GM10266 (cell line): Measurements from ENCODE around the gene ZNF319.

ENCODE experiments used
- DNase-seq: peaks from one replicate; pipeline ENCODE4 v3.0.0; 2012; ENCODE audit errors: extremely low spot score
- CTCF ChIP-seq: IDR thresholded peaks from 2 replicates; pipeline ENCODE4 v1.5.1; 2012; ENCODE audit warnings: mild to moderate bottlenecking, low read depth; ENCODE audit not compliant: control insufficient read depth, insufficient read depth; ENCODE audit errors: missing control alignments

The ZNF319 gene

DNA sequence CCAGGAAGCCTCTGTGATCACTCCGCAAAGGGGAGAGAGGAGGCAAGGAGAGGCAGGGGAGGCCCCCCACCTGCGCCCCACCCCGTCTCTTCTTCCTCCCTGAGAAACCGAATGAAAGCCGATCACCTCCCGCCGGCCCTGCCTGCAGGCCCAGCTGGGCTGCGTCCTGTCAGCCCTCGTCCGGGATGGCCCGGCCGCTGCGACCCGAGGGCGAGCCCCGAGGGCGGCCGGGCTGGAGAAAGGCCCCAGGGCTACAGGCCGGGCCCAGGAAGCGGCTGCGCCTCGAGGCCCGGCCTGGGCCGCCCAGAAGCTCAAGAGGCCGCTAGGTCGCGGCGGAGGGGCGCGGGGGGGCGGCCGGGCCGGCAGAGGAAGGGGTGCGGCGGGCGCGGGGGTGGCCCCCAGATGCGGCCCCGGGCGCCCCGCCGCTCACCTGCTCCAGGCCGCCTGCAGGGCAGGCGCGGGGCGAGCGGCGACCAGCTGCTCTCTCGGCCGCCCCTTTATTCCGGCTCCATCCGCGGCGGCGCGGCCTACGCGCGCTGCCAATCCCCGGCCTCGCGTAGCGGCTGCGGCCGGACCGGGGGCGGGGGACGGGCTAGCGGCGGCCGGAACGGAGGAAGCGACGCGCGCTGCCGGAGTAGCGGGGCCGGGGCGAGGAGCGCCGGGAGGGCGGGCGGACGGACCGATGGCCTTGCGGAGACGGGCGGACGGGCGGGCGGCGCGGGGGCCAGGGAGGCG, at the start of gene ZNF319:
Gene ZNF319, minus strand, starts transcription at position 702 of the 735 bp plus-strand sequence. CDS start 2,407 bp downstream, outside the sequence.
- no peak for DNase-seq
- TF ChIP-seq CTCF = no peak

DNA sequence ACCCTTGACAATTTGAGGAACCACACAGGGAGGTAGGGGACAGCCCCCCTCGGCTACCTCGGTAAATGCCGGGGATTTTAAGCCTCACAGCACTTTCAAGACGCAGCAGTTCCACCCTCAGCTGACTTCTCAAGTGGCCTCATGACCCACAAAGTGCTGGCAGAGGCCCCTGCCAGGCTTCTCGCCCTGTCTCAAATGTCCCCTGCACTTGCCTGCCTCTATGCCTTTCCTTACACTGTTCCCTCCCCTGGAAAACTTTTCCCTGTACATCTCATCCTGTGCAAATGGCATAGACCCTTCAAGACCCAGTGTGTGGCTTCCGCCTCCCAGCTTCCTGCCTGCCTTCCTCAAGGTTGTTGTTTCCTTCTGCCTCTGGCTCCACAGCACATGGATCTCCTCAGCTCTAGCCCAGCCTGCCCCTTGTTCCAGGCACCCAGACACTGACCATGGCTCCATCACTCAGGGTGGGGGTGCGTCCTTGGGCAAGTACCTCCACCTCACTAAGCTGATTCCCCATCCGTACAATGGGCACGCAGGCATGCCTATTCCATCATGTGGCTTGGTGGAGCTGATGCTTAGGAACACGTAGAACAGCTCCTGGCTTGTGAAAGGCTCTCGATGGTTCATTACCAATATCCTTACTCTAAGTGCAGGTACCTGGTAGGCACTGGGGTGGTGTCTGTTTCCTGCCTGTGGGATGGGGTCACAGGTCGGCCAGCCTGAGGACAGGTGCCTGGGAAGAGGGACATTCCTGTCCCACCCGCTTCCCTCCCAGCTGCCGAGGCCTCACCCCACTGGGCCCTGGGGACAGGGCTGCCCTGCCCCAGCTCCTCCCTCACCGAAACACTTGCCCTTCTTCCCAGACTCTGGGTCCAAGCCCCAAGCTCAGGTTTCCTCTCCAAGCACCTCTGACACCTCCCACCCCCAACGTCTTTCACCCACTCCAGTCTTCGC, 49.0 kb upstream of the ZNF319 start:
- no peak for TF ChIP-seq CTCF
- DNase-seq = no peak

DNA sequence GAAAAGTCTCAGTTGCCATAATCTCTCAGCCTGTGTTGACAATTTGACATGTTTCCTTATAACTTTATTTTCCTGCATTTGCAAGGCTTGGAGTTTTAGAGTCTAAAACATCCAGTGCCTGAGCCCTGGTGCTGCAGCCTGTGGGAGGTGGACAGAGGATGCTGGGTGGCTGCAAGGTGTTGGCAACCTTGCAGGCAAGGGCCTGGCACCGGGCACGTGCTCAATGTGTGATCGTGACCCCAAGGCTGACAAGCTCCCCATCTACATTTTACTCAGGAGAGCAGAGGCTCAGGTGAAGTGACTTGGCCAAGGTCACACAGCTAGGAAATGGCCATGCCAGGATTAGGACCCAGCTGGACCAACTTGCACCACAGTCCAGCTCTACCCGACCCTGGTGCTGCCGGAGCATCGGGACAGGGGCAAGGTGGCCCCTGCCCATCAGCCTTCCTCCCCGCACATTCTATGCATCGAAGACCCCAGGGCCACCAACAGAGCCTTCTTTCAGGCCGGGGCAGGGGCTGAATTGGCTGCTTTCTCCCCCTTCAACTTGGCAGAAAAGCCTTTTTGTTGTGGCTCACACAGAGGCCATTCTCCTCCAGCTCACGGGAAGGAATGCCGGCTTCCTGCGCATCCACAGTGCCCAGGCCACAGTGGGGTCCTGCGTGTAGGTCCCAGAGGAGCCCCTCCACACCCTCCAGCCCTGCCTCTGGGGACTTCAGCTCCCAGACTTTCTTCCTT, 48.2 kb upstream of the ZNF319 start:
- DNase-seq = no peak
- TF ChIP-seq CTCF = no peak

- no peak for DNase-seq
- TF ChIP-seq CTCF = no peak
These were observed 47.3 kb upstream of the ZNF319 start for GRCh38 chr16:58047557-58048348.

- no peak for DNase-seq
These were observed 46.5 kb upstream of the ZNF319 start for GRCh38 chr16:58046936-58047335.

More at GRCh38 chr16:58046936-58047335, 46.5 kb upstream of the ZNF319 start:
- TF ChIP-seq CTCF = no peak
